GF-D8 (cell line): ENCODE results near the gene TBX19.

Source experiments
- DNase-seq: peaks from one replicate; lab custom pipeline; 2025; lab: John Stamatoyannopoulos, UW

Gene TBX19

DNA sequence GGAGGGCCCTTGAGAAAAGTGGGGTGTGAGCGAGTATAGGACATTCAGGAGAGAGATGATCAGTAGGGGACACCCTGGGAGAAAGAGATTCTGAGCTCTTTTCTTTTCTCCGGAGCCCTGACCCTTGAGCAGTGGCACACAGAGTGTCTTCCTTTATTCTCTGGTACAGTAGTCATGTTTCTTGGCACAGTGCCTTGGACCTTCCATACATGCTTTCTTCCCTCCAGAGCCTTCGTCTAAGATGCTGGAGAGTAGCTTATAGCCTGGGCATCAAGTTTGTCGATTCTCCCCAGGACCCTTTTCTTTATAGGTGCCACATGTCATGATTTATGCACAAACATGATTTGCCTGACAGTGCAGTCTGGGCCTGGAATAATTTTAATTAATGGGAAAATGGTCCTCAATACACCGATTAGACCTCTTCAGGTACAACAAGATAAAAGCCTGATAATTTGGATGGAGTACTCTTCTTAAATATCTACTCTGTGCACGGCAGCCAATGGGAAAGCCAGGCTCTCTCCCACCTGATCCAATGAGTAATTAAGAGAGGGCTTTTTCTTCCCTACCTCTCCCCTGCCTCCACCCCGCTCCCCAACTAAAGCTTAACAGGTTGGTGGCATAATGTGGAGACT, at the start of gene TBX19:
Gene TBX19, plus strand, starts transcription at position 582 of the 632 bp plus-strand sequence. CDS start 214 bp downstream, outside the sequence.
- DNase-seq: no peak

DNA sequence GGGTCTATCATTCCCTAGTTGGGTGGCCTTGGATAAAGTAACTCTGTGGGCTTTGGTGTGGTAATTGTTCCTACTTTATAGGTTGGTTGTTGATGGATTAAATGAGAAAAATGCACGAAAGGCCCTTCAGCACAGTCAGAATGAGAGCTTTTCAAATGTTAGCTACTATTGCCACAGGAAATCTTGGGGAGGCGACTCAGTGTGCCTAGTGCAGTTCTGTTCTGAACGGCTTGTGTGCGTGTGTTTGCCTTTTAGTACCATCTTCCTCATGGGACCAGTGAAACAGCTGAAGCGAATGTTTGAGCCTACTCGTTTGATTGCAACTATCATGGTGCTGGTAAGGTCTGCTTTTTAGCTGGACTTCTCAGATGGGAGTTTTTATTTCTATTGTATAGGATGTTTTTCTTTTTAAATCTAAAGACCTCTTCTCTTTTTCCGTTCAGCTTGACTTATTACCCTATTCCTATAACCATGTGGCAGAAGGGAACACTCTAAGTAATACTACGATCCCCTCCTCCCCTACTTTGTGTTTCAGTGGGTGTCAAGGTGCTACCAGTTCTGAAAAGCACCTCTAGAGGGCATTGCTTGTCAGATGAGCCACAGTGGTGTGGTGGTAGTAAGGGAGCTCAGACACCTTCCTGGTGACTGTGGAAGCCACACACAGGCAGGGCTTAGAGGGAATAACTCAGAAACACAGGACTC, 45.7 kb upstream of the TBX19 start:
- no peak for DNase-seq

- DNase-seq: no peak
These were observed 45.2 kb upstream of the TBX19 start for GRCh38 chr1:168235548-168235885.

DNA sequence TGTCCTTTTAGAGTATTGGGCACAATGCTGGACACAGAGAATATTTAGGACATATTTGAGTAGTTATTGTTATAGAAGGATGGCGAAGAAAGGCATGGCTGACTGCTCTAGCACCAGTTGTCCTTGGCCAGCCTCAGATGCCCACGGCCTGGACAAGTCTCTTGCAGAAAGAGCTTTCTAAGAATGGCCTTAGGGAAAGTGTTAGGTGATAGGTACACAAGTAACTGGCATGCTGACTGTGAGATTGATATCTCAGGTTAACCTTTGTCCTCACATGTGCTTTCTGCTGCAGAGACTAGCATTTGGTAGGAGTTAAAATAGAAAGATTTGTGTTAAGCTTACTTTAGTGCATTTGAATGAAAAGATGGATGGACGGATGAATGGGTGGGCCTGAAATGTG, 44.7 kb upstream of the TBX19 start:
- no peak for DNase-seq

DNA sequence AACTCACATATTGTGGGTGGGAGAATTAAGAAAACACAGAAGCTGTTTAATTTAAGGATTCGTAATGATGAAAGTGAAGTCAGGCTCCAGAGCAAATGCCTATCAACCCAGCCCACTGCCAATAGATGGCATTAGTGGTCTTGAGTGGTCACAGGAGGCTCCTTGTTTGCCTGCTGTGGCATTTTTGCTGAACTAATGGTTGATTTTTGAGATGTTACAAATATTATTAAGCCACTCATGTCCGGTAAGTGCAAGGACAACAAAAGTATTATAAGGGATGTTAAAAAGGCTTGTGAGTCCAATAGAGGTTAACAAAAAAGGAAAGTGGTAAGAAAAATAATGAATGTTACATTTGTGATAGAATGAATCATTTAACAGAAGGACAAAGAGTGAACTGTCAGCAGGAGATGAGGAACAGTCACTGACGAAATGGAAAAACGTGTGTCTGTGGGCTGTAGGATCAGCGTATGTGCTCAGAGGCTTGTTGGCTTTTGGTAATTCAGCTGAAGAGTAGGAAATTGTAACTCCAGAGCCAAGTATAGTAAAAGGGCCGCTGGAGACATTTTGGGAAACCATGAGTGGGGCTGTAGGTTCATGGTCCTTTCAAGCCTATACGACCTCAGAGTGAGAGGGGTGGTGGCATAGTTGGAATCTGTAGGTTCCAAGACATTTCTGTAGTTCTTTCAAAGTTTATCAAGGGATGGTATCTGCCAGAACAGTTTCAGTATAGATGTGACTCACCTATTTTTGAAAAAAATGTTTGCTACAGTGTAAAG, 43.7 kb upstream of the TBX19 start:
- DNase-seq: no peak

DNA sequence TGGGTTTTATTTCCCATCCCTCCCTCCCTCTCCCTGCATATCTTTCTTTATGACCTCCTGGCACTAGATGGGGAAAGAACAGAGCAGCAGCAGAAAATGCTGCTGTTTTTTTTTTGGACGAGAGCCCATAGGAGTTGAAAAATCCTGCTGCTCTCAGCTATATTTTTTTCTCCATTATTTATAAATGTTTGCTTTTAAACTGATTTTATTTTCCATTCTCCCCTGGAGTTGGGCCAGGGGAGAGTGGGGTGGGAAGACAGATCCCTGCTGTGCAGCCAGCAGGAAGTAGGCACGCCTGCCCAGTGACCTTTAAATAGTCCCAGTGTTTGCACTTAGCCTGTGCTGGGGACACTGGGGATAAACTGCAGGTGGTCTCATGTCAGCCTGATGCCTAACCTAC, 37.5 kb upstream of the TBX19 start:
- no peak for DNase-seq

DNA sequence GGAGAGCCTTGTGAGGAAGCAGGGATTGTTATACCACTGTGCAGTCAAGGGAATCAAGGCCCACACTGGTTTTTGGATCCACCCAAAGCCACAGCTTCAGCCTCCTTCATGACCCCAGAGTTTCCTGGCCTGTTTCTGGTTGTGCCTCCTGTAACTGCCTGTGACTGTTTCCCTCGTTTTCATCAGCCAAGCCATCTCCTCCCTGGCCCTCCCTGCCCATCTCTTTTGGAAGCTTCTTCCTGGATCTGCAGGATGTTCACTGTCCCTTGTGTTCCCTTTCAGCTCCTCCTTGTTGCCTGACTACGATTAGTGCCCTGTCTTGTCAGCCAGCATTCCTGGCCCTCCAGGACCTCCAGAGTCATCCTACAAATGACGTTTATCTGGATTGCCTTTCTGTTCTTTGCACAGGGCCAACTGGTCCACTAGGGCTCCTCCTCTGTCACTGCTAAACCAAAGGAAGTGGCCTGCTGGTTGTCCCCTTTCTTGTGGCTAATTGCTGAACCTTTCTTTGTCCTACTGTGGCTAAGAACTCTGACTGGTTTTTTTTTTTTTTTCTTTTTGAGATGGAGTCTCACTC, 37.0 kb upstream of the TBX19 start:
- no peak for DNase-seq

DNA sequence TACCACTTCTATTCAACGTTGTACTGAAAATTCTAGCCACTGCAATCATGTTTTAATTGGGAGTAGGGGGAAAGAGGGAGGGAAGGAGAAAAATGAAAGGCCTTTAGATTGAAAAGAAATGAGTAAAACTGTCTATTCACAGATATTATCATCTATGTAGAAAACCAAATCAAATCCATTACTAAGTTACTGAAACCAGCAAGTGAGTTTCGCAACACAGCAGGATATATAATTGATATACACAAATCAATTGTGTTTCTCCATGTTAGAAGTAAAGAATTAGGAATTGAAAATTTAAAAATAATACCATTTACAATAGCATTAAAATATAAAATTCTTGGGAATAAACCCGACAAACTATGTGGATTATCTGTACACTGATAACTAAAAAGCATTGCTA, 35.6 kb upstream of the TBX19 start:
- no peak for DNase-seq

DNA sequence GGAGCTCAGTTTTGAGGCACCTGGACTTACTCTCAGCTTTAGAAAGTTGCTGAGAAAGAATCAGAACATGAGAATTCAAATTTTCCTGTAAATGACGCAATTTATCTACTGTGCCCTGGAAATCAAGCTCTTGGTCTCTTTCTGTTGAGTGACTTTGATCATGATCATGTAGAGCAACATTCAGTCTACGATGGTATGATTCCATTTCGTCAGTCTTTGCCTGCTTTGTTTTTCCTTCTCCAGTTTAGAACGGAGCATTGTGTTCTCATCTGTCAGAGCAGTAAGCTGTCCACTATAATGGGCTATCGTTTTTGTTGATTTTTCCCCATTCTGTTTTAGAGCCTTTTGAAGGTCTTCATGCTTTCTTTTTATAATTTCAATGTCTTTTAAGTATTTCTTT, 34.2 kb upstream of the TBX19 start:
- no peak for DNase-seq

- DNase-seq: no peak
These were observed 28.4 kb upstream of the TBX19 start for GRCh38 chr1:168252204-168252733.

DNA sequence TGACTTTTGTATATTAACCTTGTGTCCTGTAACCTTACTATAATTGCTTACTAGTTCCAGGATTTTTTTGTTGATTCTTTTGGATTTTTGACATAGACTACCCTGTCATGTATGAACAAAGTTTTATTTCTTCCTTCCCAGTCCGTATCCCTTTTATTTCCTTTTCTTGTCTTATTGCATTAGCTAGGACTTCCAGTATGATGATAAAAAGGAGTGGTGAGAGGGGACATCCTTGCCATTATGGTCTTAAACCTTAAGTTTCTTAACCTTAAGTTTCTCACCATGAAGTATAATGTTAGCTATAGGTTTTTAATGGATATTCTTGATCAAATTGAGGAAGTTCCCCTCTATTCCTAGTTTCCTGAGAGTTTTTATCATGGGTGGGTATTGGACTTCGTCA, 24.5 kb upstream of the TBX19 start:
- DNase-seq: no peak

DNA sequence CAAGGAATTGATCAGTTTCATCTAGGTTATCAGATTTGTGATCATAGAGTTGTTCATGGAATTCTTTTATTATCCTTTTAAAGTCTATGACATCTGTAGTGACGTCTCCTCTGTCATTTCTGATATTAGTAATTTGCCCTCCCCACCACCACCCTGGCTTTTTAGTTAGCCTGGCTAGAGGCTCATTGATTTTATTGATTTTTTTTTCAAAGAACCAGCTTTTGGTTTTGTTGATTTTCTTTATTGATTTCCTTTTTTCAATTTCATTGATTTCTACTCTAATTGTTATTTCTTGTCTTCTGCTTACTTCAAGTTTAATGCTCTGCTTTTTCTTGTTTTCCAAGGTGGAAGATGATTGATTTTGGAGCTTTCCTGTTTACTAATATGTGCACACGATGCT, 23.3 kb upstream of the TBX19 start:
- DNase-seq: no peak

- DNase-seq: no peak
These were observed 21.1 kb upstream of the TBX19 start for GRCh38 chr1:168259567-168259966.

GRCh38 chr1:168260393-168260792, 20.3 kb upstream of the TBX19 start:
- DNase-seq: no peak

DNA sequence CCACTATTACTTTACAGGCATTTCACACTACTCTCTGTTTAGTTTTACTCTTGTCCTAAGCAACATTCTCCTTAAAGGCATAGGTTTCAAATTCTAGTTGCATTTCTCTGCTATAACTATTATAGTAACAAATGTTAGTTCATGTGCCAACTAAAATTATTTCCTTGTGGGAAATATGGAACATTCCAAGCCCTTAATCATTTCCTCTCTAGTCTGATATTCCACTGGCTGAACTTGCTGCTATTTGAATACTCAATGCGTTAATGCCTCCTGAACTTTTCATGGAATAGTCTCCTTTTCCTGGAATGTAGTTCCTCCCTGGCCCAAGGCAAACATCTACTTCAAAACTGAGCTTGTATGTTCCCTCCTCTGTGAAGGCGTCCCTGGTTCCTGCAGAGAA, 19.3 kb upstream of the TBX19 start:
- no peak for DNase-seq

DNA sequence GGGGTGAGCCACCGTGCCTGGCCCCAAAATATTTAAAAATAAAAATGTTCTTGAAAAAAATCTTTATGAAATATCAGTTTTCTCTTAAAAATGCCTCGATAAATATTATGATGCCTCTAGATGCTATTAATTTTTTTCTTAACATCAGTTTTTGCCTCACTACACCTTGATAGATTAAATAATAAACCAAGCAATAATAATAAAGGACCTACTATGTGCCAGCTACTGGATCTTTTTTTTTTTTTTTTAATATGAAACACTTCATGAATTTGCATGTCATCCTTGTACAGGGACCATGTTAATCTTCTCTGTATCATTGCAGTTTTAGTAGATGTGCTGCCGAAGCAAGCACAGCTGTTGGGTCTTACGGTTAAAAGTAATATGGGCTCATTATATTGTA, 17.5 kb upstream of the TBX19 start:
- DNase-seq: no peak

GRCh38 chr1:168264296-168264695, 16.4 kb upstream of the TBX19 start:
- no peak for DNase-seq

DNA sequence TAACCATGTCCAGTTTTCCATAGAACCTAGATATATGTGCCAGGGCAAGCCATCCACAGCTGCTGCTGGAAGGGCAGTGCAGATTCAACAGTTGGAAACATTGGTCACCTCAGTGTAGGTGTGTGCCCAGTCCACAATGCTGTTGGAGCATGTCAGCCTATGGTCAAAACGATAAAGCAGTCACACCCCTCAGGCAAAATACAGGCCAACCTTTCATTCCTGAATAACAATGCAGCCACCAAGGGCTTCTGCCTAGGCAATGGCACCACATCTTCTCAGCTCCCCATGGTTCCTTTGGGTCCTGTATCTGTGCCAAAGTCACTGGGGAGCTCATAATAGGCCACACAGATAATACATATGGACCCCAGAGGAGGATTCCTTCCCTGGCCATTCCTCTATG, 15.1 kb upstream of the TBX19 start:
- DNase-seq: no peak

DNA sequence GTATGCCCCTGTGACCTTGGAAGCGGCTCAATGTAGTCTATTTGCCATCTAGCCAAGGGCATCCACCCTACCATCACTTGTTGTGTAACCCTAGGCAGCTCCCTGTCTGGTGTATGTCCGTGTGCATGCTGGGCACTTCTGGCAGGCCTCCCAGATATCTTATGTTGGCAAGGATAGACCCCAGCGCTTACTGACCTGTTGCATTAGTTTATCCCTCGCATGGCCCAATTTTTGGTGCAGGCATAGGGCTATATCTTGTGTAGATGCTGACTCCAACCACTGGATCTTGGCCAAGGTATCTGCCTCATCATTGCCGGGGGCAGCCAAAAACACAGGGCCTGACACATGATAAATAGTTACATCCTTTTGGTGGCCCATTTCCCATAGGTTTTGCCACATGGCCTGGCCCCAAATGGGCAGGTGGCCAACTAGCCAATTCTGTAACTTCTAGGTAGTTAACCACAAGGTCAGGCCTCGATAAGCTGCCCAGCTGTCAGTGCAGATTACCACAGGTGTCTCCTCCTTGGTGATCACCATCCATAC, 14.0 kb upstream of the TBX19 start:
- DNase-seq: no peak

DNA sequence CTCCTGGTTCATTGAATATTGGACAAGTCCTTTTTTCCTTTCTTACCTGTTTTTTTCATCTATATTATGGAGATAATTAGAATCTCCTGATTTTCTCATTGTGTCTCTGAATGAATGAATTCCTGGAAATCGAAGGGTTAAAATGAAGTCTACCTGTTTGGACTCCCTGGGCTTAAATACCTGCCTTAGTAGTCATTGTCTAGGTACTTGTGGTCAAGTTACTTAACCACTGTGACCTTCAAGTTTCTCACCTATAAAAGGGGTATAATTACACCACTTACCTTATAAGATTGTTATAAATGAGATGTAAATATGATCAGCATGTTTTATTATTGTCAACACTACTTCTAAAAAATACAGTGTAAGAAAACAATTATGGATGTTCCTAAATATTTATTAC, 9.0 kb upstream of the TBX19 start:
- no peak for DNase-seq

DNA sequence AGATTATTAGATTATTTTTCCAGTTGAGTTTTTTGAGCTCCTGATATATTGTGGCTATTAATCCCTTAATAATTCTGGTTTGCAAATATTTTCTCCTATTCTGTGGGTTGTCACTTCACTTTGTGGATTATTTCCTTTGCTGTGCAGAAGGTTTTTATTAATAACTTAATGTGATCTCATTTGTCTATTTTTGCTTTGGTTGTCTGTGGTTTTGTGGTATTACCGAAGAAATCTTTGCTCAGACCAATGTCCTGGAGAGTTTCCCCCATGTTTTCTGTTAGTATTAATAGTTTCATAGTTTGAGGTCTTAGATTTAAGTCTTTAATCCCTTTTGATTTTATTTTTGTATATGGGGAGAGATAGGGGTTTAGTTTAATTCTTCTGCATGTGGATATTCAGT, 7.1 kb upstream of the TBX19 start:
- no peak for DNase-seq

- DNase-seq: no peak
These were observed 1.4 kb upstream of the TBX19 start for GRCh38 chr1:168279253-168279652.
